GM18951 (cell line): ENCODE data around the gene MYD88.
A peak's percentile ranks its signal among the peaks of the same experiment; 100 is the strongest.

ENCODE experiments used
- POLR2A ChIP-seq: IDR thresholded peaks from 4 replicates; pipeline ENCODE4 v1.6.1; 2011; ENCODE audit warnings: mild to moderate bottlenecking; ENCODE audit not compliant: insufficient read length, insufficient read depth; ENCODE audit errors: extremely low read depth
- in situ Hi-C: fragments of 300-500 bp; cut with MboI; formaldehyde crosslinking; loops from one replicate; pipeline ENCODE4 v1.12.0; 2022; ENCODE audit warnings: low sequenced_read_pairs, mixed read lengths, inconsistent platforms; ENCODE audit not compliant: unreplicated experiment

The MYD88 gene

DNA sequence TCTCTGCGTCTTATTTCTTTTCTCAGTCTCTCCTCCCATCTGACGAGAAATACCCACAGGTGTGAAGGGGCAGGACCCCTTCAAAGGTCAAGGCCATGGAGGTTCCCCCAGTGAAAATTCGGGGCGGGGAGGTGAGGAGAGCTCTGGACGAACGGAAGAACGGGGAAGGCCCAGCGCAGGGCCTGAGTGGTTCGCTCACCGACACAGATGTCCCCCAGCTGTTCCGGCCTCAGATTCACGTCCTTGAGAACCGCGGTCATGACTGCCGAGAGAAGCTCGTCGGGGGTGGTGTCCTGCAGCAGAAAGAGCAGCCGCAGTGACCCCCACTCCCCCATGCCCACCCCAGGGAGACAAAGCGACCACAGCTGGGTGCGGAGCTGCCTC, 2.1 kb upstream of the MYD88 start:
- in situ Hi-C loops, result no loop called here
- TF ChIP-seq POLR2A, result no peak

DNA sequence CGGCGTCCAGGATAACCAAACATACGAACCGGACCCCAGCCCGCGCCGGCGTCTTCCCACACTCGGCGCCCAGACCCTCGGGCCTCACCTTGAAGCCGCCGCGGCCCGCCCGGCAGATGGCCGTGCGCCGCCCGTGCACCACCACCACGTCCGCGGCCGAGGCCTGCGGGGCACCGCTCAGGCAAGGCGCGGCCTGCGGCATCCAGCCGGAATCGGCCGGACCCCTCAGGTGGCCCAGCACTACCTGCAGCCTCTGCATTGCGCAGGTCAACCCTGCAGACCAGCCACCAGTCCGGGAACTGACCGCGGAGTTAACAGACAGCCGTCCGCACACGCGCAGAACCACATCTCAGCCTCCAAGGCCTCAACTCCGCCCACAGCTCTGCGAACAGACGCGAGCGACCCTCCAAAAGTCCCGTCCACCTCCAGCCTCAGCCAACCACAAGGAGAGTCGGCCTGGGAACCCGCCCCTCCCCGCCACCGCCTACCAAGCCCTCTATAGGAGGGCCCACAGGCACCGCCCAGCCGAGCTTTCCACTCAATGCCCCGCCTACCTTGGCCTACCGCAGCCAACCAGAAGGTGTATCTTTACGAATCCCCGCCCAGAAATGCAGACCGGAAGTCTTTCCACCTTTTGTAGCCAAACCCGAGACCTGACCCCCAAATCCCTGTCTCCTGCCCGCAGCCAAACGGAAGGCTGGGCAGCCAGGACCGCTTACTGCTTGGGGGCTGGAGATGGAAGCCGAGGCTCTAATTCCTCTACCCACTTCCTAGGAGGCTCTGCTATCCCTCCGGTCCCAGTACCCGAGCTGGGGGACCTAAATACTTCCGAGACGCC, 1.5 kb upstream of the MYD88 start, which contains the start of gene ACAA1:
Gene ACAA1, minus strand, starts transcription at position 351 of the 838 bp plus-strand sequence. Its CDS starts 92 bp downstream, at position 259.
- TF ChIP-seq POLR2A, result peak; percentile 87
- in situ Hi-C loops, result no loop called here

DNA sequence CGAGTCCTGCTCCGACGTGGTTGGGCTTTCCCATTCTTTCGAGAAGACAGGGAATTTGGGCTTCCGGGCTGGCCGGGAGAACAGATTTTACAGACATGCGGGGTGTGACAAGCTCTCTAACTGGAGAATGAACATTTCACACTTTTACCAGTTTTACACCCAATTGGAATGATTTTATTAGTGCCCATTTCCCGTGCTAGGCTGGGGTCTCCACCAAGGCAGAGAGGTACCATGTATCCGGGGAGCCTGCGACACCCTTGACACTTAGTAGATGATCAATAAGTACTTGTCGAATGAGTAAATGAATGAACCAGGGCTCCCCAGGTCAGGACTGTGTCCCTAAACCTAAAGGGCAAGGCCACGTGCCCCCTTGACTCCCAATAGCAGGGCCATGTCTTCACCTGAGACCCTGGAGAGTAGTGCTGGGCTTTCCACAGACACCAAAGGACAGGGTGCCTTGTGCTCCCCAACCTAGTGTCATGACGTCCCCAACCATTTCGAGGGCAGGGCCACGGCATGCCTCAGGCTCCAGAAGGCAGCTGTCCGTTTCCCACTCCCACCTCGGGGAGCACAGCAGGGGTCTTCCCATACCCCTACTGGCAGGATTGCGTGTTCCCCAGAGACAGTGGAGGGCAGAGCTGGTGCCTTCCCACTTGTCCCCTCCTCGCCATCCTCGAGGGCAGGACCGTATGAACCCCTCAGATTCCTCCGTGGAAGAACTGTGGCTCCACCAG, 679 bp upstream of the MYD88 start:
- TF ChIP-seq POLR2A, result no peak
- in situ Hi-C loops, result no loop called here

DNA sequence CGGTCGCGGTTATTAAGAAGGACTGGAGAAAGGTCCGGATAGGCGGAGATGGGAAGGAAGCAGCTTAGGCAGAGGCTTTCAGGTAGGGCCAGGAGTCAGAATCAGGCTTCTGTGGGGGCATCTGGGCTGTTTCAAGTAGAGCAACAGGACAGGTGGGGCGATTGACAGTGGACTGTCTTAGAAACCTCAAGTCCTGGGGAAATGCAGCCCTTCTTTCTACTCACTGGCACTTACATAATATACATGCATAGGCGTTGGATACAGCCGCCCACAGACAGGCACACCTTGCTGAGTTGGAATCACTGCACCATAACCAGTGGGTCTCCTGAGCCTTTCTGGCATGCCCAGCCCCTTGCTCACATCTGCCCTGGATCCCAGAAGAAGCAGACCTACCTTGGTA, 730 bp downstream of the MYD88 start:
- TF ChIP-seq POLR2A, result no peak
- in situ Hi-C loops, result no loop called here

DNA sequence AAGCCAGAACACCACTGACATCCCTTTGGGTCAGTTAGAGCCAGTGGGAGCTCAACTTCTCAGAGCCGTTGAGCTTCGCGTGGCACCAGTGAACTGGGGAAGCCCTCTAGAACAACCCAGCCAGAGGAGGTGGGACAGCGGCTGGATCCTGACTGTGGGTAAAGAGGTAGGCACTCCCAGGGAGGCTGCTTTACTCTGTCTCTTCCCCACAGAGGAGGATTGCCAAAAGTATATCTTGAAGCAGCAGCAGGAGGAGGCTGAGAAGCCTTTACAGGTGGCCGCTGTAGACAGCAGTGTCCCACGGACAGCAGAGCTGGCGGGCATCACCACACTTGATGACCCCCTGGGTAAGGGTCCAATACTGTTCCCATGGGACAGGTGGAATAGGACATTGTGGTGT, 1.2 kb downstream of the MYD88 start:
- no peak for TF ChIP-seq POLR2A
- in situ Hi-C loops, result no loop called here

DNA sequence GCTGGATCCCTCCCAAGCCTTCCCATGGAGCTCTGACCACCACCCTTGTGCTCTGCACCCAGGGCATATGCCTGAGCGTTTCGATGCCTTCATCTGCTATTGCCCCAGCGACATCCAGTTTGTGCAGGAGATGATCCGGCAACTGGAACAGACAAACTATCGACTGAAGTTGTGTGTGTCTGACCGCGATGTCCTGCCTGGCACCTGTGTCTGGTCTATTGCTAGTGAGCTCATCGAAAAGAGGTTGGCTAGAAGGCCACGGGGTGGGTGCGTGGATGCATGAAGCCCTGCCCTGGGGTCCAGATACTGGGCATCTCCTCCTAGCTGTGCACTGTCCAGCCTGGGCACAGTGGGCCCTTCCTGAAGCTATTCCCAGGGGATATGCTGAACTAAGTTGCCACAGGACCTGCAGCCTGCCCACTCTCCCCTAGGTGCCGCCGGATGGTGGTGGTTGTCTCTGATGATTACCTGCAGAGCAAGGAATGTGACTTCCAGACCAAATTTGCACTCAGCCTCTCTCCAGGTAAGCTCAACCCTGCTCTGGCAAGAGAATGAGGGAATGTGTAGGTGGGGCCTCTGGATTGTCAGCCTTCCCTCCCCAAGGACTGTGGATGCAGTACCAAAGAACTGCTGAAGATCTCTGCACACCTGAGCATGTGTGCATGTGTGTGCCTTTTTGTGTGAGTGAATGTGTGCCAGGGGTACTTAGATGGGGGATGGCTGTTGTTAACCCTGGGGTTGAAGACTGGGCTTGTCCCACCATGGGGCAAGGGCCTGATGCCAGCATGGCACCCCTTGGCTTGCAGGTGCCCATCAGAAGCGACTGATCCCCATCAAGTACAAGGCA, 2.1 kb downstream of the MYD88 start:
- no peak for TF ChIP-seq POLR2A
- in situ Hi-C loops, result no loop called here

DNA sequence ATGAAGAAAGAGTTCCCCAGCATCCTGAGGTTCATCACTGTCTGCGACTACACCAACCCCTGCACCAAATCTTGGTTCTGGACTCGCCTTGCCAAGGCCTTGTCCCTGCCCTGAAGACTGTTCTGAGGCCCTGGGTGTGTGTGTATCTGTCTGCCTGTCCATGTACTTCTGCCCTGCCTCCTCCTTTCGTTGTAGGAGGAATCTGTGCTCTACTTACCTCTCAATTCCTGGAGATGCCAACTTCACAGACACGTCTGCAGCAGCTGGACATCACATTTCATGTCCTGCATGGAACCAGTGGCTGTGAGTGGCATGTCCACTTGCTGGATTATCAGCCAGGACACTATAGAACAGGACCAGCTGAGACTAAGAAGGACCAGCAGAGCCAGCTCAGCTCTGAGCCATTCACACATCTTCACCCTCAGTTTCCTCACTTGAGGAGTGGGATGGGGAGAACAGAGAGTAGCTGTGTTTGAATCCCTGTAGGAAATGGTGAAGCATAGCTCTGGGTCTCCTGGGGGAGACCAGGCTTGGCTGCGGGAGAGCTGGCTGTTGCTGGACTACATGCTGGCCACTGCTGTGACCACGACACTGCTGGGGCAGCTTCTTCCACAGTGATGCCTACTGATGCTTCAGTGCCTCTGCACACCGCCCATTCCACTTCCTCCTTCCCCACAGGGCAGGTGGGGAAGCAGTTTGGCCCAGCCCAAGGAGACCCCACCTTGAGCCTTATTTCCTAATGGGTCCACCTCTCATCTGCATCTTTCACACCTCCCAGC, 2.9 kb downstream of the MYD88 start:
- TF ChIP-seq POLR2A, result no peak
- in situ Hi-C loops, result no loop called here

DNA sequence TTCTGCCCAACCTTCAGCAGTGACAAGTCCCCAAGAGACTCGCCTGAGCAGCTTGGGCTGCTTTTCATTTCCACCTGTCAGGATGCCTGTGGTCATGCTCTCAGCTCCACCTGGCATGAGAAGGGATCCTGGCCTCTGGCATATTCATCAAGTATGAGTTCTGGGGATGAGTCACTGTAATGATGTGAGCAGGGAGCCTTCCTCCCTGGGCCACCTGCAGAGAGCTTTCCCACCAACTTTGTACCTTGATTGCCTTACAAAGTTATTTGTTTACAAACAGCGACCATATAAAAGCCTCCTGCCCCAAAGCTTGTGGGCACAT, 3.5 kb downstream of the MYD88 start:
- in situ Hi-C loops, result no loop called here
- no peak for TF ChIP-seq POLR2A

DNA sequence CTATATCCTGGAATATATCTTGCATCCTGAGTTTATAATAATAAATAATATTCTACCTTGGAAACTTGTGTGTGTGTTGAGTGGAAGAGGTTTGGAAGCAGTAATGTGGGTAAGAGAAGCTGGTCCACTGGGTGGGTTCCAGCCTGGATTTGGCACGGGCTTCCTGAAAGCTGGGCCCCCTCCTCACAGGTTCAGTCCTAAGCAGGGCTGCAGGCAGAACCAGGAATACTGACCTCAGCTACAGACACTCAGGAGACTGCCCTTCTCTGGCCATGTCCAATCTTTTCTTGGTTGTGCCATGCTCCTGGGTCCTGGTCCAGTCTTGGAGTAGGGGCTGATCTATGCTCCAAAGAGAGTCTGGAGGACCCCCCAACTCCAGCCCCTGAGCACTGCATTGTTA, 4.5 kb downstream of the MYD88 start:
- in situ Hi-C loops, result no loop called here
- TF ChIP-seq POLR2A, result no peak

DNA sequence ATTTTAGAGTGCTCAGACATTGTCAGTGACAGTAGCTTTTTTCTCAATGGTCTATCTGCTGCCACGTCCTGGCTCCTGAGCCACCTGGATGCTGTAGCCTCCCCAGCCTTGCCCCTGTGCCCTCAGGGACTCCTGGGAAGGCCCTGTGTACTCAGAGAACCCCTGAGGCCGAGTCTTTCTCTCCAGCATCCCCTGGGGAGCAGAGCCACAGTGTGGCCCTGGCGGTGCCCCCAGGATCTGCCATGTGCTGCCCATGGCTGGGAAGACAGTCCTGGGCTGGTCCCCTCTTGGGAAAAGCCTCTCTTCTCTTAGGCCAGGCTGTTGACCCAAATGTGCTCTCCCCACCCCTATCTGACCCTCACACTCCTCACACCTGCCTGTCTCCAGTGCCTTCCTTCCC, 5.0 kb downstream of the MYD88 start:
- TF ChIP-seq POLR2A, result no peak
- in situ Hi-C loops, result no loop called here

DNA sequence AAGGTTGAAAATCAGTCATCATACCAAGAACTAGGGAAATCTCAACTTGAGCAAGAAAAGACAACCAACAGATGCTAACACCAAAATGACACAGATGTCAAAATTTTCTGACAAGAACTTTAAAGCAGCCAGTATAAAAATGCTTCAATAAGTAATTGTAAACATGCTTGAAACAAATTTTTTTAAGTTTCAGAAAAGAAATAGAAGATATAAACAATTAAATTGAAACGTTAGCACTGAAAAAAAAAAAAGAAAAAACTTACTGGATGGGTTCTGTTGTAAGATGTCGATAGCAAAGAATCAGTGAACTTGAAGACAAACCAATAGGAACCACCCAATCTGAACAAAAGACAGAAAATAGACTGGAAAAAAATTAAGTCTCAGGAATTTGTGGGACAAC, 8.0 kb downstream of the MYD88 start:
- in situ Hi-C loops, result no loop called here
- TF ChIP-seq POLR2A, result no peak

DNA sequence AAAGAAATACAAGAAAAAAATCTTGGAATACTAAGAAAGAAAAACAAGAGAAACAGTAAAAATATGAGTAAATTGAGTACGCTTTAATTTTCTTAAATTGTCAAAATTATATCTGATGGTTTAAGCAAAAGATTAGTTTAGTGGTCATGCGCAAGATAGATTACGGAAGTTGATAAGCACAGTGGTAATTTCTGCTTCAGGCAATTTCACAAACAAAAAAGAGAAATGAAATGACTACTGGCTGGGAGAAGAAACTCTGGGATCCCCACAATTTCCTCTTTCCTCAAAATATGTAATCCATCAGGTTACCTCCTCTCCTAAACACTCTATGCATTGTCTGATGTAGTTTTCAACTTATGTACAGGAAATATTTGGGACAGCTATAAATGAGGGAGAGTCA, 9.0 kb downstream of the MYD88 start:
- TF ChIP-seq POLR2A, result no peak
- in situ Hi-C loops, result no loop called here

DNA sequence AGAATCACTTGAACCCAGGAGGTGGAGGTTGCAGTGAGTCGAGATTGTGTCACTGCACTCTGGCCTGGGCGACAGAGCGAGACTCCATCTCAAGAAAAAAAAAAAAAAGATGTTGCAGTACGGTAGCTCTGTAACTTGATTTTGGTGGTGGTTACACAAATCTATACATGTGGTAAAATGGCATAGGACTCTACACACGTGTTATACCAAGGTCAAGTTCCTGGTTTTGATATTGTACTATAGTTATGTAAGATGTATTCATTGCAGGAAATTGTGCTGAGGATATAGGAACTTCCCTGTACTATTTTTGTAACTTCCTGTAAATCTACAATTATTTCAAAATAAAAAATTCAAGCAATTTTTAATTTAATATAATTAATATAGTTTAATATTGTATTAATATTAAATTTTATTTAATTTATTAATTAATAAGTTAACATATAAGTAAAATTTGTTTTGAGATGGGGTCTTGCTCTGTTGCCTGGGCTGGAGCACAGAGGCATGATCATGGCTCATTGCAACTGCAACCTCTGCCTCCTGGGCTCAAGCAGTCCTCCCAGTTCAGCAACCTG, 9.9 kb downstream of the MYD88 start:
- in situ Hi-C loops, result no loop called here
- no peak for TF ChIP-seq POLR2A

DNA sequence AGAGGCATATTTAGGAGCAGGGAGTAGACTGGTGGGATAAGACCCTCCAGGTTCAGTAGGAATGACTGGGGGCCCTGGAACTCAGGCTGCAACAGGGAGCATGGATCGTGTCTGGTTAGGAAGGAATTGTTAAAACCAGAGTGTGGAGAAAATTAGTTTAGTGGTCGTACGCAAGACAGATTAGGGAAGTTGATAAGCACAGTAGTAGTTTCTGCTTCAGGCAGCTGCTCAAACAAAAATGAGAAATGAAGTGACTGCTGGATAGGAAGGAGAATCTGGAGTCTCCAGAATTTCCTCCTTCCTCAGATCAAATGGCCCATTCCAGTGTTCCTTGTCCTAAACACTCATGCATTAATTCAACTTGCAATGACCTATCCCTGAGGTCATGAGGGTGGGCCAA, 11.2 kb downstream of the MYD88 start:
- TF ChIP-seq POLR2A, result no peak
- in situ Hi-C loops, result no loop called here
